T47D (cell line): ENCODE results near the gene RTN4.

Experiments used
- DNase-seq, 2 experiments: peaks; one replicate each; pipeline versions ENCODE4 v3.0.0 to v3.0.0-alpha.2; 2011 to 2012; ENCODE audit warnings: low read depth in 1 of 2, low spot score in 1 of 2
- JUND ChIP-seq: IDR thresholded peaks from 2 replicates; pipeline ENCODE4 v1.6.1; 2012; ENCODE audit warnings: low read depth
- in situ Hi-C: cut with HindIII; loops from 2 replicates; pipeline ENCODE4 v1.10.0; 2016; ENCODE audit warnings: low sequenced_read_pairs, low pct_unique_long_range_greater_than_20kb

The RTN4 gene

DNA sequence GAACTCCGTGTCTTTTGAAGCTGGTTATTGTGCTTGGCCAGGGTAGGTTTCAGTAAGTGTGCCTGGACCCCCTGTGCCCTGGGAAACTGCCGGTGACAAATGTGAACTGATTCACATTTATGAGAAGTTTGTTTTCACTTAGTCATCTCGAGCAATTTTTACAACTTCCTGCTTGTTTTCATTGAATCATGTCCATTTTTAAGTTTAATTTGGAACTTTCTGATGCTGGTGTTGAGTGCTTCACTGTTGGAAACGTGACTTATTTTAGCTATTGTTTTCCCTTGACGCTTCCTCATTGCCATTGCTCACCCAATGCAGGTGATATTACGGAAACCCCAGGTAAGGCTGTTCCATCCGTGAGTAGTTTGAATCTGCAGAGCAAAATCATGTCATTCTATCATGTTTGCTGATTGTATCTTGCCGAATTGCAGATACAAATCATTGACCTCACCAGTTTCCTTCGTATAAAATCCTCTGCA lies 97.2 kb downstream of the RTN4 start:
- DNase-seq, result peak in 1 of 2 experiments; percentile 43
- no peak for TF ChIP-seq JUND
- in situ Hi-C loops, result no loop called here

DNA sequence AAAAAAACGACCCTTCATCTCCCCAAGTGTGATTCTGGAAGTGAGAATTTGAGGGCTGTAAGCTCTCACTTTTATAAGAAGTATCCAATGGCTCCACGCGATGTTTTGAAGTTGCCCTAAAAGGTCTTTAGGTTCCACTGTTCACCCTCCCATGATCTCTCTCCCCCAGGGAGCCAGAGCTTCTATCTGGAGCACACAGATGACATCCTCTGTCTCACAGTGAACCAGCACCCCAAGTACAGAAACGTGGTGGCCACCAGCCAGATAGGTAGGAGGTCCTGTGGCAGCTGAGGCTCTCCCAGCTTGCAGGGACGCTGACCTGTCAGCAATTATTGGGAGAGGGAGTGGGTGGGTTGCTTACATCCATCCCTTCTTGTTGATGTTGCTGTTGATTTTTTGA lies 97.8 kb downstream of the RTN4 start:
- in situ Hi-C loops, result no loop called here
- TF ChIP-seq JUND, result no peak
- no peak for DNase-seq

DNA sequence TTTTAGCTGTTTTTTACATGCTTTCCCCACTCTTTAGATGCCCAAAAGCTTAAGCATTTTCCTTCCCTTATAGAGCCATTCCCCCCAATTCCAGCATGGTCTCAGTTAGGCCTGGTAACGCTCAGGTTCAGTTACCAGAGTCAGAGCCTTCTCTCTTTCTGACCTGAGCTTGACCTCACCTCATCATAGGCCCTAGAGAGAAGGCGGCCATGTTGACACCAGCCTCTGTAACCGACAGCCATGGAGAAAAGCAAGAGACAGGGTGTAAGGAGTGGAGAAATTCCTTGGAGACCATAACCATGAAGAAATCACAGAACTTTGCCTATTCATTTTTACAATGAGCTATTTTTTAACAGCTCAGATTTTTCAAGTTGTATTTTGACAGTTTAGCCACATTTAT lies 99.4 kb downstream of the RTN4 start:
- no peak for TF ChIP-seq JUND
- no peak for DNase-seq
- in situ Hi-C loops, result no loop called here

DNA sequence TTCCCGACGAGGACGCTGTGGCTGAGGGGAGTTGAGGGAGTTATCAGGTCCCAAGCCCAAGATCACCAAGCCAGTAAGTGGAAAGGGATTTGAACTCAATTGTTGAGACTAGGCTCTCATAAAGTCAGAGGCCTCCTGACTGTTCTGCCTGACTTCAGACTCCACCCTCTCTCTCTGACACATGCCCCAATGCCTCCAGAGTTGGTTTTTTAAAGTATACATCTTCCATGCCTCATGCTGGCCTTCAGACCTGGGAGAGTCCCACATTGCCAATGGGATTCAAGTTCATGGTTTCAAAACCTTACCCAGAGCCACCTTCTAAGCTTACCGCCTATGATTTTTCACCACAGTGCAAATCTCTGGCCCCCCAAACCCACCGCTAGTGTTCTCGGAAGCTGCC lies 100.8 kb downstream of the RTN4 start:
- TF ChIP-seq JUND, result no peak
- in situ Hi-C loops, result no loop called here
- DNase-seq, result no peak

DNA sequence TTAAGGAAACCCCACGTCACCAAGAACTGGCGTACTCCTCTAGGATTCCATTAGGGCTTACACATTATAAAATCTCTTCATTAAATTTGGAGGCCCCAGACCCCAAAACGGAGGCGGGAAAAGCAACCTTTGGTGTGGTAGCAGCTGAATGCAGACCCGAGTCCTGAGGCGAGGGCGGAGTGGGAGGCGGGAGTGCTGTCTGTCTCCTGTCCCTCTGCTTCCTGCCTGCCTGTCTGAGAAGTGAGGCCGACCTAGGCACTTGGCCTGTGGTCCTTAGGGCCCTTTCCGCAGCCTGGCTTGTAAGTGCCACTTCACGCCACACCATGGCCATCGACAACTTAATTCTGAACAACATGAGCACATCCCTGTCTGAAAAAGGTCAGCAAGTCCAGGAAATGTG lies 102.1 kb downstream of the RTN4 start:
- in situ Hi-C loops, result no loop called here
- TF ChIP-seq JUND, result no peak
- DNase-seq, result no peak

DNA sequence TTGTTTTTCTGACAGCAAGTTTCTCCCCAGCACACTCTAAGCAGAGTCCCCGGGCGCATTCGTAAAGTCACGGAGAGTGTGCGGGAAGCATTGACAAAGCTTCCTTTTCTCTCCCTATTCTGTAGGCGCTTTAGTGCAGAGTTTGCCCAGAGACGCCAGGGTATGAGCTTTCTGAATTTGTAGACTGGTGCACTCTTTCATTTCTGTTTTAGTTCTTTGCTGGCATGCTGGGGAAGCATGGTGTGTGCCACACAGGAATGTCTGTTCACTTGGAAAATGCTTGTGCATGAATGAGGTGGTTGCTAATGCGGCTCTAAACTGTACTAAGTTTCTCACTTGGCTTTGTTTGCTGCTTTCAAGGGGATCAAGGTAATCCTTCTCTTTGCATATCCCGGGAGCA lies 102.6 kb downstream of the RTN4 start:
- no peak for DNase-seq
- no peak for TF ChIP-seq JUND
- in situ Hi-C loops, result no loop called here

DNA sequence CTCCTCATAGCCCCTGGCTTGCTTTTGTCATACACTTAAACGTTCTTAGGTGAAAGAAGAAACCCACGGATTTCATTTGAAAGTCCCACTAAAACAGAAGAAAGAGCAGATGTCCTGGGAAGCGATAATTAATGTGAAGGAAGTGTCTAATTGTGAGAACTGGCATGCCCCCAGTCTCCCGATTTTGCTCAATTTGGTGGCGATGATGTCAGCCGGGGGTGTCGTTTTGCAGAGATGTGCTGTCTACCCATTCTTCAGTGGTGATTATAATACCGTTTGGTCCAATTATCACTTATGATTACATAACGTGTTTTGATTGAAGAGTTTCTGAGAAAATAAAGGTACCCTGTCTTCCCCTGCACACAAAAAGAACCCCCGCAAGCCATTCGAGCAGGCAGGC lies 103.1 kb downstream of the RTN4 start:
- no peak for TF ChIP-seq JUND
- in situ Hi-C loops, result no loop called here
- no peak for DNase-seq

DNA sequence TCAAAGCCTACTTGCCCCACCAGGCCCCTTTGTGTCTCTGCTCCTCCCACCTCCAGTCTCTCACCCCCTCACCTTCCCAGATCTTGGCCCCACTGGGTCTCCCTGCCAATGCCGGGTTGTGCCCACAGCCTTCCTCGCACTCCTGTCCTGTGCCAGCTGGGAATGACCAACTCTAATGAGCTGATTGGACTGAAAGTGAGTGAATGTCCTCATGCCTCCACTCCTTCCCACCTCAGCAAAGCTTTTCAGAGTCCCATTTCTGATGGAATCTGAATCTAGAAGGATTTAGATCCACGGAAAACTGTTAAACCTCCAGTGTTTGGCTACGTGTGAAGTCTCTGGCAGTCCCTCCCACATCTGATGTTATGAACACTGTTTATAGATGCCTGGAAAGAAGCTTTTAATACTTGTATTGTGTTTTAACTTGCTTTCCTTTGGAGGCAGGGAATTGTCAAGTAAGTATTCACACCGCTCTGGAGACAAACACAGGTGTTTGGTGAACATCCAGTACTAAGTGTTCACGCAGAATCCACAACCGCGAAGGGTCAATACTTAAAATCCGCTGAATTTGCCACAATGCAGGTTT lies 103.9 kb downstream of the RTN4 start:
- TF ChIP-seq JUND, result no peak
- DNase-seq, result no peak
- in situ Hi-C loops, result no loop called here

DNA sequence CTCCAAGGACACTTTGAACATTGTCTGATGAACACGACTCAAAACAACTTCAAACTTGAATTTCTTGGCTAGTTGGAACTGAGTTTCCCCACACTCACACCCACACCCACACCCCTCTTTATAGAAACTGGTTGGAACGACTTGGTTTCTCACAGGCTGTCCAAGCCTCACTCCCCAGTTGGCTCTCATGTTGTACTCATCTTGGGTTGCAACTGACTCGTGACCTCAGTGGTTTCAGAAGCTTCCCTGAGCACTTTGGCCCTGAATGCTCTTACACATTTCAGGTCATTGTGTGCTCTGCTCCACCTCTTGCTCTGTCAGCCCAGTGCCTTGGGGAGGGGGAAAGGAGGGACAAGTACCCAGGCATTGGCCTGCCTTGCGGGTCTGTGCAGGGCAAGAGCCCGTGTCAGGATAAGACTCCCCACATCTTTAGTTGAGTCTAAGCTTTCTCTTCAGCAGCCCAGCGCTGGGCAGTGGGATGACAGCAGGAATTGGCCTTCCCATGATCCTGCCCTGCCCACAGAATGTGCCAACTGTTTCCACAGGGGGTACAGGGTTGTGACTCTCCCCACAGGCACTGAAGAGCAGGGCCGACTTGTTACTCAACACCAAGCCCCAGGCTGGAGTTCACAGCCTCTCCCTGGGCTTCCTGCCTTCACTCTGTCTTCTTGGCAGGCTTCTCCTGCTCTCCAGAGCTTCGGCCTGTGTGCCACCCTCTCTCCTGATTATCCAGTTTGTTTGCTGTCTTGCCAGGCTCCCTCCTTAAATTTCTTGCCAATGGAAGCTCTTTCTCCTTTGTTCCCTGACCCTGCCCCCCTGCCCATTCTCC lies 104.6 kb downstream of the RTN4 start:
- no peak for TF ChIP-seq JUND
- DNase-seq, result peak in 1 of 2 experiments; percentile 41
- in situ Hi-C loops, result no loop called here

DNA sequence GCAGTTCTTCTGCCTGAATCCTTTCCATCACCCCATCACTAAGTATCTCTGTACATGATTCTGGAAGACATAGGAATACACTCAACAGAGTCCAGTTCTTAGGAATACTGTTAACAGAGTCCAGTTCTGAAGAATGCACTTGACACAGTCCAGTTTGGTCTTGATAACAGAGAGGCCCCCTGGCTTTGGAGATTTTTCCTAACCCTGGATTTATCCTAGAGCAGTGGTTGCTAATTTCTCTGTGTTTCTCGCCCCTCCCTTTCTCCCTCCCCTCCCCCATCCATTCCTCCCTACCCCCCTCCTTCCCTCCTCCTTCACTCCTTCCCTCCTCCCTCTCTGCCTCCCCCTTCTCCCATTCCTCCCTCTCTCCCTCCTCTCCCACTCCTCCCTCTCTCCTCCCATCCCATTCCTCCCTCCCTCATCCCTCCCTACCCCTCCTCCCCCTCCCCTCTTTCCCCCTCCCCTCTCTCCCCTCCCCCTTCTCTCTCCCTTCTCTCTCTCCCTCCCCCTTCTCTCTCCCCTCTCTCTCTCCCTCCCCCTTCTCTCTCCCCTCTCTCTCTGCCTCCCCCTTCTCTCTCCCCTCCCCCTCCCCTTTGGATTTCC lies 105.4 kb downstream of the RTN4 start:
- in situ Hi-C loops, result no loop called here
- no peak for DNase-seq
- no peak for TF ChIP-seq JUND

DNA sequence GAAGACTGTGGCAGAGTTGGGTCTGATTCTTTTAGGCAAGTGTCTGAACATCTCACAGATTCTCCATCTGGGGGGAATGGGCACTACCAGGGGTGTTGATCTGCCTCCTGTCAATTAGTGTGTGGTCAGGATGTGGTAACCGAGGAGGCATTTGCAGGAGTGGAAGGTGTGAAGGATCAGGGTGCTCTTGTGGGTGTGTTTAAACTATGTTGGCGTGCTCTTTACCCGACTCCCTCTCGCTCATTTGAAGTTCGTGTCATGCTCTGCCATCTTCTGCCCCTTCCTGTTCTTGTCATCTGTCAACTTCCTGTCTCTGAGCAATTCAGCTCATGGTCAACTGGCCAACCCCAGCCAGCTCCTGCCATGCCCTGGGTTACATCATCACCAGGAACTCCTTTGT lies 107.9 kb downstream of the RTN4 start:
- no peak for TF ChIP-seq JUND
- in situ Hi-C loops, result no loop called here
- DNase-seq, result no peak

DNA sequence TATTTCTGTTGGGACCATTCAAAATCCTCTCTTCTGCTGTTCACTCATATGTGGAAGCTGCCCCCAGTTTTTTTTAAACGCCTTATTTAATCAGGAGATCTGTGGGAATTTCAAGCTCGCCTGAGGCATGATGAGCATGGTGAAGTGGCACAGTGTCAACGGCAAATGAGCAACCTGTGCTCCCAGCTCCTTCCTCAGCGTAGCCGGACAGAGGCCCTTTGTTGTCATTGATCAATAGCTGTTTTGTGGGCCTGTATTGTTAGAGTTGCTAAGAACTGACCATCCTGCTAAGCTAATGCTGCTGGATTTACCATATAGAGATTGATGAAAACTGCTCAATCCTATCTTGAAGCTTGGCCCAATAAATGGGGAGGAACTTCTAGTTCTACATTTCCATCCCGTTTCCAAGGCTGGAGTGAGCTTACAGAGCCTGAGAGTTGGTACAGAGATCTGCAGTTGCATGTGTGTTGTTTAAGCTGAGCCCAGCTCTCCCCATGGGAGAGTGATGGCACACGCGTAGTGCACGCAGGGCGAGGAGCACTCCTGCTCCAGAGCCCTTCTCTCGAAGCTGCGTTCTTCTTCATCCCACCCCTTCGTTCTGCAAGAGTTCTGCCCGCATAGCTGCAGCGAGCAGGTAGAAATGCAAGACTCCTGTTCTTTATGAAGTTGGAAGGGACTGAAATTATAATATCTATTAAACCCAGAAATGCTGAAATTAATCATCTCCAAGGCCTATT lies 108.8 kb downstream of the RTN4 start:
- no peak for DNase-seq
- in situ Hi-C loops, result no loop called here
- TF ChIP-seq JUND, result no peak

DNA sequence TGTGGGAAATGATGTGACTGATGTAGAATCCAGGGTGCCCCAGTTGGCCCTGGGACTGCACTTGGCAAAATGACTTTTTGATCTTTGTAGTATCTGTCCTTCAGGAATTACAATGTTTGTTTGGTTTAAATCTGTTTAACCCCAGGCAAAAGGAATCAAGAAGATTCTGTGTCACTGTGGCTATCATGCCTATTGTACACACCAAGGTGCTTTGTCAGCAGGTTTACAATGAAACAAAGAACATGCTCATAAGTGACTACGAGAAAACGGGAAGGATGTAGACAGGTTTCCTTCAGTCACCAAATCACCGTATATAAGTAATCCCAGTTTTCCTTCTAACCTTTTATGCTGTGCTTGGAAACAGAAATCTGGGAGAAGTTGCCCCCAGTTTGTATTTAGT lies 109.5 kb downstream of the RTN4 start:
- no peak for DNase-seq
- in situ Hi-C loops, result no loop called here
- no peak for TF ChIP-seq JUND
